ENCODE results near the gene RUNX1.

RUNX1 gene

GRCh38 chr21:34821717-34822116 lies 227.4 kb downstream of the RUNX1 start:
- H3K4me3 ChIP-seq (ENCODE audit: low read depth, low read length): no peak overlapping the region
- TF ChIP-seq CTCF (IDR thresholded peaks at IDR 0.05; ENCODE audit: low read depth, low read length, missing control alignments): no peak
- DNase-seq (ENCODE audit: low read depth): no peak

DNA sequence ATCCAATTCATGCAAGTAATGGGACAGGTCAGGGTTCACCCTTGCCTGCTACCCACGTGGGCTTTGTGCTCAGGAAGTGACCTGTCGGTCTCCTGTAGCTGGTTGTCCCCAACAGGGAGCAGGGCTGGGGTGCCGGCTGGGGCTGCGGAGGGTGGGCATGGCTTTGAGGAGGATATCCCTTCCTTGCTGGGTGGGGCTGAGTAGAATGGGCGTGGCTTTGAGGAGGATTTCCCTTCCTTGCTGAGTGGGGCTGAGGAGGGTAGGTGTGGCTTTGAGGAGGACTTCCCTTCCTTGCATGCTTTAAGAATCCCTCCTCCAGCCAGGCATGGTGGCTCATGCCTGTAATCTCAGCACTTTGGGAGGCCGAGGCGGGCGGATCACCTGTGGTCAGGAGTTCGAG lies 229.1 kb downstream of the RUNX1 start:
- no peak for DNase-seq (ENCODE audit: low read depth)
- no peak for TF ChIP-seq CTCF (IDR thresholded peaks at IDR 0.05; ENCODE audit: low read depth, low read length, missing control alignments)
- H3K4me3 ChIP-seq (ENCODE audit: low read depth, low read length): no peak overlapping the region

- TF ChIP-seq CTCF (IDR thresholded peaks at IDR 0.05; ENCODE audit: low read depth, low read length, missing control alignments): no peak
- no peak for DNase-seq (ENCODE audit: low read depth)
- no peak overlapping the region for H3K4me3 ChIP-seq (ENCODE audit: low read depth, low read length)
Observed at GRCh38 chr21:34819357-34819999, 229.6 kb downstream of the RUNX1 start.

GRCh38 chr21:34818662-34819158 lies 230.4 kb downstream of the RUNX1 start:
- DNase-seq (ENCODE audit: low read depth): no peak
- no peak for TF ChIP-seq CTCF (IDR thresholded peaks at IDR 0.05; ENCODE audit: low read depth, low read length, missing control alignments)
- no peak overlapping the region for H3K4me3 ChIP-seq (ENCODE audit: low read depth, low read length)

- TF ChIP-seq CTCF (IDR thresholded peaks at IDR 0.05; ENCODE audit: low read depth, low read length, missing control alignments): no peak
- no peak for DNase-seq (ENCODE audit: low read depth)
- no peak overlapping the region for H3K4me3 ChIP-seq (ENCODE audit: low read depth, low read length)
Observed at GRCh38 chr21:34817821-34818661, 231.1 kb downstream of the RUNX1 start.

GRCh38 chr21:34815831-34816705 lies 233.0 kb downstream of the RUNX1 start:
- no peak overlapping the region for H3K4me3 ChIP-seq (ENCODE audit: low read depth, low read length)
- no peak for TF ChIP-seq CTCF (IDR thresholded peaks at IDR 0.05; ENCODE audit: low read depth, low read length, missing control alignments)
- DNase-seq (ENCODE audit: low read depth): no peak

Data from GM12864 (cell line).